Loucy (cell line): ENCODE results near the gene KCNMB2.

Experiments
- CTCF ChIP-seq: fragments of 200-600 bp; sonication (generic); conservative IDR thresholded peaks from 2 replicates; pipeline ENCODE4 v1.5.1; 2014; ENCODE audit warnings: mild to moderate bottlenecking, antibody characterized with exemption, low read length
- EZH2phosphoT487 ChIP-seq: fragments of 200-600 bp; IDR thresholded peaks from 2 replicates; pipeline ENCODE4 v1.6.1; 2018; ENCODE audit warnings: antibody characterized with exemption, mild to moderate bottlenecking, moderate library complexity, borderline replicate concordance

- TF ChIP-seq CTCF (no peak), EZH2phosphoT487 (no peak)
Observed at GRCh38 chr3:178537122-178537705, 978 bp downstream of the KCNMB2 start.
